ENCODE data around the gene TBC1D3I.

GRCh38 chr17:36214918-36215317, 49.5 kb downstream of the TBC1D3I start:
- TF ChIP-seq YY1 (IDR thresholded peaks at IDR 0.05; ENCODE audit: low read depth) (no peak), CEBPB (IDR thresholded peaks at IDR 0.05) (no peak), FOXM1 (IDR thresholded peaks at IDR 0.05; ENCODE audit: borderline replicate concordance, low read depth) (no peak), CREB1 (IDR thresholded peaks at IDR 0.05; ENCODE audit: low read depth) (no peak), EP300 (IDR thresholded peaks at IDR 0.05; ENCODE audit: borderline replicate concordance) (no peak), MAX (IDR thresholded peaks at IDR 0.05) (no peak), TAF1 (IDR thresholded peaks at IDR 0.05; ENCODE audit: low read depth) (no peak)
- TF ChIP-seq, protein P1, sequence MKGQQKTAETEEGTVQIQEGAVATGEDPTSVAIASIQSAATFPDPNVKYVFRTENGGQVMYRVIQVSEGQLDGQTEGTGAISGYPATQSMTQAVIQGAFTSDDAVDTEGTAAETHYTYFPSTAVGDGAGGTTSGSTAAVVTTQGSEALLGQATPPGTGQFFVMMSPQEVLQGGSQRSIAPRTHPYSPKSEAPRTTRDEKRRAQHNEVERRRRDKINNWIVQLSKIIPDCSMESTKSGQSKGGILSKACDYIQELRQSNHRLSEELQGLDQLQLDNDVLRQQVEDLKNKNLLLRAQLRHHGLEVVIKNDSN (IDR thresholded peaks at IDR 0.05) = no peak
